Transverse colon (tissue), 4 donors: ENCODE data around the gene FAM107A. TPM values are rescaled to one million over a fixed set of nuclear protein-coding genes. Genes with fewer than 3 reads are reported as not detected.

Source experiments
- DNase-seq: peaks from one replicate; pipeline ENCODE4 v3.0.0-alpha.2; 2019
- H3K27ac ChIP-seq, 4 donors: fragments of 200-600 bp; sonication (generic); 2 replicates each; pipeline ENCODE4 v1.5.1; 2016 to 2018; ENCODE audit warnings: inconsistent platforms in 4 of 4
- H3K27me3 ChIP-seq: fragments of 200-600 bp; sonication (generic); 2 replicates; pipeline ENCODE4 v1.5.1; 2017; ENCODE audit warnings: inconsistent platforms
- H3K36me3 ChIP-seq, 4 donors: fragments of 200-600 bp; sonication (generic); 2 replicates each; pipeline ENCODE4 v1.5.1; 2017 to 2019; ENCODE audit warnings: inconsistent platforms in 4 of 4
- H3K4me1 ChIP-seq, 4 donors: fragments of 200-600 bp; sonication (generic); 2 replicates each; pipeline ENCODE4 v1.5.1; 2017 to 2020; ENCODE audit warnings: inconsistent platforms in 4 of 4
- H3K4me3 ChIP-seq, 4 donors: fragments of 200-600 bp; sonication (generic); 1 replicate in 1 of 4; 2 replicates in 3 of 4; pipeline versions ENCODE4 v1.5.1 to v1.6.1; 2017 to 2019; ENCODE audit warnings: inconsistent platforms in 4 of 4
- H3K9me3 ChIP-seq, 2 donors: fragments of 200-600 bp; sonication (generic); 2 replicates each; pipeline ENCODE4 v1.5.1; 2017 to 2019; ENCODE audit warnings: inconsistent platforms in 2 of 2
- EP300 ChIP-seq: sonication (generic); formaldehyde crosslinking; IDR thresholded peaks from one replicate; pipeline ENCODE4 v1.6.1; 2017; ENCODE audit warnings: antibody characterized with exemption, low read depth
- POLR2A ChIP-seq: fragments of 450-650 bp; IDR thresholded peaks from one replicate; pipeline ENCODE4 v1.6.1; 2016; ENCODE audit warnings: antibody characterized with exemption, mild to moderate bottlenecking, moderate library complexity
- POLR2AphosphoS5 ChIP-seq, 3 donors: sonication (generic); formaldehyde crosslinking; IDR thresholded peaks; one replicate each; pipeline ENCODE4 v1.6.1; 2016; ENCODE audit warnings: antibody characterized with exemption in 3 of 3
- WGBS, 2 donors: methylation state at CpG; one replicate each; pipeline ENCODE4 v1.1.5; 2018; ENCODE audit warnings: low coverage in 1 of 2; 5-methylcytosine and 5-hydroxymethylcytosine counted together
- in situ Hi-C, 4 donors: fragments of 200-750 bp; cut with MboI; loops; one replicate each; pipeline versions ENCODE4 v1.15.0 to v1.15.1; 2017; ENCODE audit warnings: low sequenced_read_pairs in 3 of 4, low pct_ligation_motif_present in 1 of 4, low pct_unique_long_range_greater_than_20kb in 1 of 4
- intact Hi-C: fragments of 100-400 bp; cut with DNase I; formaldehyde crosslinking; loops from one replicate; pipeline ENCODE4 v1.15.1; 2023; ENCODE audit warnings: low total_unique reads
- total RNA-seq, 4 donors: library from RNA; depleted of rRNA; stranded (reverse); fragments of >200 nt; gene quantifications; one replicate each; pipeline ENCODE4 v1.1.0, GENCODE V29; 2016
- TF ChIP-seq, protein P1 (sequence below), 5 experiments: fragments of 200-600 bp in 3 of 5; fragments of 450-650 bp in 2 of 5; sonication (generic) in 3 of 5; IDR thresholded peaks; 1 replicate in 2 of 5; 2 replicates in 3 of 5; pipeline ENCODE4 v1.5.1; 2016 to 2017; ENCODE audit warnings: antibody characterized with exemption in 5 of 5, inconsistent platforms in 3 of 5, mild to moderate bottlenecking in 2 of 5, moderate library complexity in 1 of 5

FAM107A gene
- total RNA-seq, 4 donors from 2014 or later = 14.1 to 21.9 (median 16.0) TPM

DNA sequence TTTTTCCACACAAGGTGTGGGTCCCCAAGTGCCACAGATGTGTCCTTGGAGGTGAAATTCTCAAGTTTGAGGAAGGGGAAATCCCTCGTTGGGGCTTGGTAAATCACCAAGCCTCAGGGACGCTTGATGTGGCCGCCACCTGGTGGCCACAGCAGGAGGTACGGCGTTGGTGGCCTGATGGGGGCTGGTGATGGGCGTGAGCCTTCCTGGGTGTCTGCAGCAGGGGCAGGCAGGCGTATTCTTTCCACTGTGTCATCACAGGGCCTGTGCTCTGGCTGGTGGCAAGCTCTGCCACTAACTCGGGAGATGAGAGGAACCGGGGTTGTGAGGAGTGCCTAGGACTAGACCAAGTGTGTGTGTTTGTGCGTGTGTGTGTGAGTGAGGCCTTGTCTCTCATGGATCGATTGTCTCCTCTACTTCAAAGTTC, 44.4 kb downstream of the FAM107A start:
- H3K4me3 ChIP-seq = no peak overlapping the region
- no peaks in the 10 kb centered on the region for H3K36me3 ChIP-seq
- TF ChIP-seq, protein P1, sequence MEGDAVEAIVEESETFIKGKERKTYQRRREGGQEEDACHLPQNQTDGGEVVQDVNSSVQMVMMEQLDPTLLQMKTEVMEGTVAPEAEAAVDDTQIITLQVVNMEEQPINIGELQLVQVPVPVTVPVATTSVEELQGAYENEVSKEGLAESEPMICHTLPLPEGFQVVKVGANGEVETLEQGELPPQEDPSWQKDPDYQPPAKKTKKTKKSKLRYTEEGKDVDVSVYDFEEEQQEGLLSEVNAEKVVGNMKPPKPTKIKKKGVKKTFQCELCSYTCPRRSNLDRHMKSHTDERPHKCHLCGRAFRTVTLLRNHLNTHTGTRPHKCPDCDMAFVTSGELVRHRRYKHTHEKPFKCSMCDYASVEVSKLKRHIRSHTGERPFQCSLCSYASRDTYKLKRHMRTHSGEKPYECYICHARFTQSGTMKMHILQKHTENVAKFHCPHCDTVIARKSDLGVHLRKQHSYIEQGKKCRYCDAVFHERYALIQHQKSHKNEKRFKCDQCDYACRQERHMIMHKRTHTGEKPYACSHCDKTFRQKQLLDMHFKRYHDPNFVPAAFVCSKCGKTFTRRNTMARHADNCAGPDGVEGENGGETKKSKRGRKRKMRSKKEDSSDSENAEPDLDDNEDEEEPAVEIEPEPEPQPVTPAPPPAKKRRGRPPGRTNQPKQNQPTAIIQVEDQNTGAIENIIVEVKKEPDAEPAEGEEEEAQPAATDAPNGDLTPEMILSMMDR (IDR thresholded peaks at IDR 0.05) = peak; percentile 91 to 95 (median 93)
- TF ChIP-seq EP300 = no peak
- TF ChIP-seq POLR2AphosphoS5 (IDR thresholded peaks at IDR 0.05) = no peak
- WGBS, 2 donors = 22 to 80% methylated on average over 1 to 11 of the region's 11 CpGs
- peaks cover 24 to 51% (median 36%) of the 10 kb centered on the region in 4 donors for H3K4me1 ChIP-seq
- H3K27me3 ChIP-seq = no peaks in the 10 kb centered on the region
- H3K9me3 ChIP-seq = no peaks in the 10 kb centered on the region
- in situ Hi-C loops = loop anchor here (5.0 to 25.0 kb wide), 5 partner anchors 58 to 221 kb away; partner anchors contain the start of genes HTD2 (in 1 of the 4) and RPP14 (in 1 of the 4)
- intact Hi-C loops = loop anchor here (10.0 kb wide), 1 partner anchor 68 kb away; no protein-coding TSS in a partner anchor
- DNase-seq = peak; percentile 77
- no peak overlapping the region for H3K27ac ChIP-seq

DNA sequence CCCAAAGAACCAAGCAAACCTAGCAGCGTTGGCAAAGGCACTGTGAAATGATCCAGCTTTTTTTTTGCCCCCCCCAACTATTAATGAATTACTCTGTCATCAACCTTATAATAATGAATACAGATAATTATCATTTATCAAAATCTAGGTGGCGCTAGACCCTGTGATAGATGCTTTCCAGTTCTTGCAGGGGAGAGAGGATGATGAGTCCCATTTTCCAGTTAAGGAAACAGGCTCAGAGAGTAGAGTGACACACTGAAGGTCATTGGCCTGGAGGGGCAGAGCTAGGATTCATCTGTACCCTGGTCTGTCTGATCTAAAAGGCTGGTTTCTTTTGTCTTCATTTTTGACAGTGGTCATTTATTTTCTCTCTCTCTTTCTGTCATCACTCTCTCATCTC, 45.2 kb downstream of the FAM107A start:
- Histone ChIP-seq H3K27ac (no peak overlapping the region), H3K9me3 (no peaks in the 10 kb centered on the region), H3K4me1 (peaks cover 18 to 42% (median 28%) of the 10 kb centered on the region in 4 donors), H3K27me3 (no peaks in the 10 kb centered on the region), H3K4me3 (no peak overlapping the region), H3K36me3 (no peaks in the 10 kb centered on the region)
- DNase-seq = no peak
- in situ Hi-C loops (loop anchor here (5.0 to 25.0 kb wide), 5 partner anchors 57 to 220 kb away; partner anchors contain the start of genes HTD2 (in 1 of the 4) and RPP14 (in 1 of the 4)), intact Hi-C loops (loop anchor here (10.0 kb wide), 1 partner anchor 67 kb away; no protein-coding TSS in a partner anchor)
- 80 to 89% methylated on average over 1 to 2 of the region's 2 CpGs for WGBS, 2 donors
- TF ChIP-seq EP300 (no peak), POLR2AphosphoS5 (IDR thresholded peaks at IDR 0.05) (no peak), POLR2A (no peak)
- TF ChIP-seq, protein P1 (IDR thresholded peaks at IDR 0.05) = no peak

DNA sequence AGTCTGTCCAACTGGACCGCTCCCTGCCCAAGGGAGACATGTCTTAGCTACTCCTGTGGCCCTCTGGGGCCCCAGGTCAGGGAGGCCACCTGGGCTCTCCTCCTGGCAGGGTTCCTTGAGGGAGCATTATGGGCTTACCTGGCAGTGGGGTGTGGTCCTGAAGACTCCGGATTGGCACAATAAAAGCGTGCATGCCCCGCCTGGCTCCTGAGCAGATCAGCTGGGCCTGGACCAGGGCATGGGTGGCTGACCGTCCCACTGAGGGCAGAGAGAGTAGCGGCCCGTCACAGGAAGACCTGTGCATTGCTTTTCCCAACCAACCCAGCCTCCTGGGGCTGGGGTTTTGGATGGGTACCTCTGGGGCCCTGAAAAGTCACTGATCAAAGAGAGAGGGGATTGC, 45.6 kb downstream of the FAM107A start:
- Histone ChIP-seq H3K9me3 (no peaks in the 10 kb centered on the region), H3K36me3 (no peaks in the 10 kb centered on the region), H3K4me3 (no peak overlapping the region), H3K4me1 (peaks cover 14 to 38% (median 24%) of the 10 kb centered on the region in 4 donors), H3K27me3 (no peaks in the 10 kb centered on the region), H3K27ac (no peak overlapping the region)
- TF ChIP-seq POLR2AphosphoS5 (IDR thresholded peaks at IDR 0.05) (no peak), POLR2A (no peak), EP300 (no peak)
- TF ChIP-seq, protein P1 (IDR thresholded peaks at IDR 0.05) = no peak
- peak; percentile 37 for DNase-seq
- in situ Hi-C loops = loop anchor here (5.0 to 25.0 kb wide), 5 partner anchors 57 to 219 kb away; partner anchors contain the start of genes HTD2 (in 1 of the 4) and RPP14 (in 1 of the 4)
- intact Hi-C loops = loop anchor here (10.0 kb wide), 1 partner anchor 67 kb away; no protein-coding TSS in a partner anchor
- whole genome bisulfite sequencing, 2 donors = 82 to 100% methylated on average over 1 to 7 of the region's 7 CpGs

DNA sequence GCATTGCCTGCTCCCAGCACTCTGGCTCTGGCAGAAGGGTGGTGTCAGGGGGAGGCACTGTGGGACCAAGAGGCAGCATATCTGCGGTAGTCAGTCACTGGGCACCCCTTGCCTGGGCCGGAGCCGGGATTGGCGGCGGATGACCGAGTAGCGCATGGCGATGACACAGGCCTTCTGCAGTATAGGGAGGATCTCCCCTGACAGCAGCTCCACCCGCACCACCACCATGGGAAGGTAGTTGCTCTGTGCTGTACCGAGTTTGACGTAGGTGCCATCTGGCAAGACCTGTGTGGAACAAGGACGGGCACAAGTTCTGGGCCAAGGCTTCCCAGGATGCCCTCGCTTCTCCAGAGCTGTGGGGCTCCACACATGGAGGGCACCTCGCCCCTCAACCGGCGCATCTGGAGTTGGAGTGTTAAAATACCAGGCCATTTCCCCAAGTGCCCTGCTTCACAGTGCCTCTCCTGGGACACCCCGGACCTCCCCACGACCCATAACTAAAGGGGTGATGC, 46.8 kb downstream of the FAM107A start:
- Histone ChIP-seq H3K9me3 (no peaks in the 10 kb centered on the region), H3K27me3 (no peaks in the 10 kb centered on the region), H3K36me3 (no peaks in the 10 kb centered on the region), H3K27ac (no peak overlapping the region), H3K4me1 (peaks cover 2 to 27% (median 13%) of the 10 kb centered on the region in 4 donors), H3K4me3 (no peak overlapping the region)
- intact Hi-C loops = loop anchor here (10.0 kb wide), 1 partner anchor 66 kb away; no protein-coding TSS in a partner anchor
- WGBS, 2 donors = 98 to 100% methylated on average over 1 to 18 of the region's 18 CpGs
- in situ Hi-C loops = loop anchor here (5.0 to 25.0 kb wide), 5 partner anchors 56 to 218 kb away; partner anchors contain the start of genes HTD2 (in 1 of the 4) and RPP14 (in 1 of the 4)
- DNase-seq = no peak
- TF ChIP-seq POLR2AphosphoS5 (IDR thresholded peaks at IDR 0.05) = no peak
- no peak for TF ChIP-seq EP300
